Body of pancreas (tissue), 4 donors: ENCODE measurements around the gene BOC. TPM values are rescaled to one million over a fixed set of nuclear protein-coding genes. Genes with fewer than 3 reads are reported as not detected.

Experiments
- ATAC-seq: fragments of 150-250 bp; one replicate; pipeline ENCODE4 v1.9.1; 2016
- DNase-seq, 4 donors: peaks; one replicate each; pipeline ENCODE4 v3.0.0-alpha.2; 2019
- H3K27ac ChIP-seq, 4 donors: fragments of 200-600 bp; sonication (generic); 1 replicate in 3 of 4; 2 replicates in 1 of 4; pipeline versions ENCODE4 v1.5.1 to v1.6.1; 2016 to 2019; ENCODE audit warnings: mild to moderate bottlenecking in 1 of 4, mixed read lengths in 1 of 4, moderate library complexity in 1 of 4
- H3K27me3 ChIP-seq, 2 donors: fragments of 200-600 bp; sonication (generic); one replicate each; pipeline ENCODE4 v1.6.0; 2016; ENCODE audit warnings: mild to moderate bottlenecking in 1 of 2
- H3K36me3 ChIP-seq, 2 donors: fragments of 200-600 bp; sonication (generic); replicated peaks in 1 of 2; 2 replicates each; pipeline ENCODE4 v1.5.1; 2016; ENCODE audit warnings: low read depth in 2 of 2; ENCODE audit not compliant: insufficient read depth in 1 of 2
- H3K4me1 ChIP-seq: fragments of 200-600 bp; sonication (generic); one replicate; pipeline ENCODE4 v1.6.0; 2016
- H3K4me3 ChIP-seq, 2 donors: fragments of 200-600 bp; sonication (generic); 1 replicate in 1 of 2; 2 replicates in 1 of 2; pipeline ENCODE4 v1.5.1; 2016 to 2019
- H3K9me3 ChIP-seq, 3 donors: fragments of 200-600 bp; sonication (generic); 1 replicate in 2 of 3; 2 replicates in 1 of 3; pipeline ENCODE4 v1.5.1; 2016
- CTCF ChIP-seq, 7 experiments: fragments of 450-650 bp in 4 of 7; fragments of 200-600 bp in 3 of 7; sonication (generic) in 3 of 7; IDR thresholded peaks; one replicate each; pipeline ENCODE4 v1.5.1; 2016 to 2019; ENCODE audit warnings: antibody characterized with exemption in 7 of 7
- POLR2A ChIP-seq, 3 donors: fragments of 450-650 bp; IDR thresholded peaks; one replicate each; pipeline ENCODE4 v1.6.1; 2016; ENCODE audit warnings: antibody characterized with exemption in 3 of 3, mild to moderate bottlenecking in 2 of 3
- WGBS, 2 donors: methylation state at CpG; one replicate each; pipeline ENCODE4 v1.1.5; 2017; 5-methylcytosine and 5-hydroxymethylcytosine counted together
- intact Hi-C: fragments of 100-400 bp; cut with DNase I; formaldehyde crosslinking; loops from one replicate; pipeline ENCODE4 v1.15.1; 2023
- total RNA-seq, 2 donors: library from RNA; depleted of rRNA; stranded (reverse); fragments of >200 nt; gene quantifications; one replicate each; pipeline ENCODE4 v1.1.0, GENCODE V29; 2016

BOC gene
- total RNA-seq, 2 donors from 2014 or later = 22.7 to 29.6 TPM

GRCh38 chr3:113245761-113246161, 34.4 kb downstream of the BOC start:
- DNase-seq = peak in 1 of 4 donors; percentile 28

GRCh38 chr3:113247068-113247467, 35.7 kb downstream of the BOC start:
- TF ChIP-seq CTCF (IDR thresholded peaks at IDR 0.05) (no peak), POLR2A (IDR thresholded peaks at IDR 0.05) (no peak)
- no peak for DNase-seq
- H3K27me3 ChIP-seq = no peaks in the 10 kb centered on the region
- H3K27ac ChIP-seq = no peak overlapping the region
- H3K9me3 ChIP-seq = no peaks in the 10 kb centered on the region
- H3K36me3 ChIP-seq = no peaks in the 10 kb centered on the region
- ATAC-seq = no peak
- intact Hi-C loops = no loop called here
- H3K4me3 ChIP-seq = no peak overlapping the region
- no peaks in the 10 kb centered on the region for H3K4me1 ChIP-seq

More at GRCh38 chr3:113245761-113246161, 34.4 kb downstream of the BOC start:
- no peak for TF ChIP-seq CTCF (IDR thresholded peaks at IDR 0.05)
- no peak for TF ChIP-seq POLR2A (IDR thresholded peaks at IDR 0.05)
- WGBS, 2 donors = 75 to 79% methylated on average over 5 of the region's 5 CpGs
- H3K36me3 ChIP-seq = no peaks in the 10 kb centered on the region
- intact Hi-C loops = no loop called here
- no peaks in the 10 kb centered on the region for H3K27me3 ChIP-seq
- ATAC-seq = no peak
- H3K4me3 ChIP-seq = no peak overlapping the region
- no peak overlapping the region for H3K27ac ChIP-seq
- no peaks in the 10 kb centered on the region for H3K4me1 ChIP-seq
- no peaks in the 10 kb centered on the region for H3K9me3 ChIP-seq

GRCh38 chr3:113247675-113248458, 36.5 kb downstream of the BOC start:
- Histone ChIP-seq H3K4me3 (no peak overlapping the region), H3K9me3 (no peaks in the 10 kb centered on the region), H3K4me1 (no peaks in the 10 kb centered on the region), H3K36me3 (no peaks in the 10 kb centered on the region), H3K27ac (no peak overlapping the region), H3K27me3 (no peaks in the 10 kb centered on the region)
- no peak for TF ChIP-seq CTCF (IDR thresholded peaks at IDR 0.05)
- intact Hi-C loops = no loop called here
- ATAC-seq (no peak), DNase-seq (no peak)
- WGBS, 2 donors = 49 to 54% methylated on average over 7 of the region's 7 CpGs

GRCh38 chr3:113249111-113249510, 37.8 kb downstream of the BOC start:
- TF ChIP-seq CTCF (IDR thresholded peaks at IDR 0.05) (no peak), POLR2A (IDR thresholded peaks at IDR 0.05) (no peak)
- no peaks in the 10 kb centered on the region for H3K27me3 ChIP-seq
- H3K27ac ChIP-seq = no peak overlapping the region
- DNase-seq (peak in 1 of 4 donors; percentile 24), ATAC-seq (peak; percentile 45)
- no peaks in the 10 kb centered on the region for H3K4me1 ChIP-seq
- intact Hi-C loops = no loop called here
- H3K36me3 ChIP-seq = no peaks in the 10 kb centered on the region
- H3K9me3 ChIP-seq = no peaks in the 10 kb centered on the region
- H3K4me3 ChIP-seq = no peak overlapping the region
- 77 to 84% methylated on average over 3 of the region's 3 CpGs for WGBS, 2 donors

GRCh38 chr3:113249601-113250000, 38.2 kb downstream of the BOC start:
- Histone ChIP-seq H3K9me3 (no peaks in the 10 kb centered on the region), H3K4me1 (no peaks in the 10 kb centered on the region), H3K4me3 (no peak overlapping the region), H3K27ac (no peak overlapping the region), H3K27me3 (no peaks in the 10 kb centered on the region), H3K36me3 (no peaks in the 10 kb centered on the region)
- DNase-seq (no peak), ATAC-seq (no peak)
- intact Hi-C loops = no loop called here
- TF ChIP-seq POLR2A (IDR thresholded peaks at IDR 0.05) (no peak), CTCF (IDR thresholded peaks at IDR 0.05) (no peak)
- WGBS, 2 donors = 86 to 99% methylated on average over 5 to 6 of the region's 8 CpGs
